GM21786 (cell line): ENCODE data around the gene IDI2.
A peak's percentile ranks its signal among the peaks of the same experiment; 100 is the strongest.
"Not testable (repeated sequence)": the region's sequence is repeated elsewhere in the genome, so short reads cannot be mapped to it uniquely, and the experiment has no call there.

Source experiments
- ATAC-seq: cut with Tn5 transposase; IDR thresholded peaks from one replicate; pipeline ENCODE4 v1.9.1; 2021; ENCODE audit not compliant: unreplicated experiment

Gene IDI2

DNA sequence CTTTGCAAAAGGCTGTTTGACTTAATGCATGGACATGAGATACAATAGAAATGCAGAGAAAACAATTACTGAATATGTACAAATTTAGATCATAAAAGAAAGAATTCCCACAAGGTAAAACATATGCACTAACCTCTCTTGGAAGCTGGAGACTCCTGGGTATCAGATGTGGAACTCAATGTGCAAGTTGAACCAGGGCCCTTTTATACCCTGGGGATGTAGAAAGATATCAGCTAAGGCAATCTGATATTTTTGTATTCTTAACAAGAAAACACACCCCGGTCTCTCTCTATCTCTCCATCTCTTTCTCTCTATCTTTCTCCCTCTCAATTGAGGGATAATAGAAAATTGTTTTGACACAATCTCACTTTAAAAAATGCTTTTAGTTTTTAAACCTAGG lies at the start of gene IDI2:
Gene IDI2, minus strand, starts transcription at position 177 of the 400 bp plus-strand sequence. CDS start 1,136 bp downstream, outside the sequence.
- ATAC-seq, result no peak

DNA sequence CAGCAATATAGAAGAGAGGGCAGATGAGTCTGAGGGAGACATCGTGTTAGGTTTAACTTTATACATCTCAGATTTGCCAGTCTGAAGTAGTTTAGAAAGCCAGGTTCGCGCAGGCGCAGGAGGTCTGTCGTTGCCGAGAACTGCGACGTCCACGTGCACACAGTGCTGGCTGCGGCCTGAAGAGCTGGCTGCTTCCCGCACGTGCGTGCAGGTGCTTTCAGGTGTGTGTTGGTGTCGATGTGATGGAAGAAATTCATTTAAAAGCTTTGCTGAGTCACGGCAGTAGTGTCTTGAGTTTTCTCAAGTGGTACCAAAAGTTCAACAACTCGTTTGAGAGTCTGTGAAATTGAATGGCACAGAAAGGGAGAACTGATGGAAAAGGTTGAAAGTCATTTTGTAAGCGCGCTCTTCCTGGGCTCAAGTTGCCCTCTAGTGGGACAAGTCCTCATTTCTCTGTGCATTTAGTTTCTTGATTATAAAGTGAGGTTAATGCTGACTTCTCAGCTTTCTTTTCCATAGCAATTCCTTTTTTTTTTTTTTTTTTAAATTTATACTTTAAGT lies 49.2 kb upstream of the IDI2 start:
- ATAC-seq, result no peak

DNA sequence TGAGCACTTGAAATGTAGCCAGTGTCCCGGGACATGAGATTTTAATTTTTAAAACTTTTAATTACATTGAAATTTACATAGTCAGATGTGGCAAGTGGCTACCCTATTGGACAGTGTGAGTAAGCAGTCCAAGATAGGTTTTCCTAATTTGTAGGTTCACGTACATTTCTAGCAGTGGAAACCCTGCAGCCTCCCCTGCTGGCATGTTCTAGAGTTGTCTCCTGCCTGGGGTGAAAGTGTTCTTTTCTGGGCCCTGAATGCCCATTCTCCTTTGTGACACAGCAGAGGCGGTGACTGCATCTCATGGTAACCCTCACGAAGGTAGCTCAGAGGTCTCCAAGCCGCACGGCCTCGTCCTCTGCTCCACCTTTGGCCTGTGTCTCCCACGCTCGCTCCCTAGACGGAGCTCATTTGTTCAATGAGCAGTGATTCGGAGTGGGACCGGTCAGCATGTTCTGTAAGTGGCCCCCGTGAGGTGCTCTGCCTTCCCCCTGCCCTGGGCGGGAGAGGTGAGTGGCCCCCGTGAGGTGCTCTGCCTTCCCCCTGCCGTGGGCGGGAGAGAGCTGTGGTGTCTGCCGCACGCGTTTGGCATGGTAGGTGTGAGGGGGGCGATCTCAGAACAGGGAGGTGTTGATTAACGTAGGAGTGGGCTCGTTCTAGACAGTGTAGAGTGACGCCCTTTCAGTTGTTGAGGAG lies 48.5 kb upstream of the IDI2 start:
- ATAC-seq, result no peak

DNA sequence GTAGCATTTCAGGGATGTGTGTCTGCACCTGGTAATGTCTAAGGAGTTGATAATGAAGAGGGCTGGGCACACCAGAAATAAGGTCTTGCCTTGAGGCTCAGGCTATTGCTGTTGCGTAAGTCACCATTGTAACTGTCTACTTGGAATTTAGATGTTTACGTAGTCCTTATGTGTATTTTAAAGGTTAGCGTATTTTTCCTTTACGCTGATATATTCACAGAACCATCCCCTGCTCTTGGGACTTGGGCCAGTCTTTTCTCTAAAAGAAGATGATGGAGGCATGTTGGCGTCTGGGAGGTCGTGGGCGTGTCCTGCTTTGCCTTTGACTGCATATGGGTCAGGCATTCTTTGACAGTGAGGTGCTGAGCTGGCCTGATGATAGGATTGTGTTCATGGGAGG lies 45.3 kb upstream of the IDI2 start:
- ATAC-seq, result no peak

DNA sequence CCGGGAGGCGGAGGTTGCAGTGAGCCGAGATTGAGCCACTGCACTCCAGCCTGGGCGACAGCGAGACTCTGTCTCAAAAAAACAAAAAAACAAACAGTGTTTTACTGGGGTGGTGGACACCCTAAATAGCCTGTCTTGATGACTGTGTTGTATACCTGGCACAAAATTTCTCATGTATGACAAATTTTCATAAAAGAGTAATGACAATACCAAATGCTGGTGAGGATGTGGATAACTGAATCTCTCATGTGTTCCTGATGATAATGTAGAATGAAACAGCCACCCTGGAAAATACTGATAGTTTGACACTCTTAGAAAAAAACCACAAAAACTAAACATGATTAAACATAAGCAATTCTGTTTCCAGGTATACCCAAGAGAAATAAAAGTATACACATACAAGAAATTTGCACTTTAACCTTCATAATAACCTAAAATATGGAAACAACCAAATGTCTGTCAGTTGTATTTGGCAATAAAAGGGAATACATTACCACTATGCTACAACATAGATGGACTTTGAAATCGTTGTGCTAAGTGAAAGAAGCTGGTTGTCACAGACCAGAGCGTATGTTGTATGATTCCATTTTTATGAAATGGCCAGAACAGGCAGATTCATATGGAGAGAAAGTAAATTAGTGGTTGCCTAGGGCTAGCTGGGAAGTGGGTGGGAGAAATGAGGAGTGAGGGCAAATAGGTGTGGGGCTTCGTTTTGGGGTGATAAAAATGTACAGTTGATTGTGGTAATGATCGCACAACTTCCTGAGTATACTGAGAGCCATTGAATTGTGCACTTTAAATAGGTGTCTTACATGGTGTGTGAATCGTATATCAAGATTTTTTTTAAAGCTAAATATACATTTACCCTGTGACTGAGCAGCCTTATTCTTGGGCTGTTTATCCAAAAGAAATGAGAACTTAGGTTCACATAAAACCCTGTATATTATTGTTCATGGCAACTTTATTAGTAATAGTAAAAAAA lies 43.0 kb upstream of the IDI2 start:
- no peak for ATAC-seq

DNA sequence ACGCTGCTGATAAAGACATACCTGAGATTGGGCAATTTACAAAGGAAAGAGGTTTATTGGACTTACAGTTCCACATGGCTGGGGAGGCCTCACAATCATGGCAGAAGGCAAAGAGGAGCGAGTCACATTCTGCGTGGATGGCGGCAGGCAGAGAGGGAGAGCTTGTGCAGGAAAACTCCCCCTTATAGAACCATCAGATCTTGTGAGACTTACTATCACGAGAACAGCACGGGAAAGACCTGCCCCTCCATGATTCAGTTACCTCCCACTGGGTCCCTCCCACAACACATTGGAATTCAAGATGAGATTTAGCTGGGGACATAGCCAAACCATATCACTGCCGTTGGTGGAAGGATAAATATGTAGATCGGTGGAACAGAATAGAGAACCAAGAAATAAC lies 41.1 kb upstream of the IDI2 start:
- ATAC-seq, result not testable (repeated sequence)

DNA sequence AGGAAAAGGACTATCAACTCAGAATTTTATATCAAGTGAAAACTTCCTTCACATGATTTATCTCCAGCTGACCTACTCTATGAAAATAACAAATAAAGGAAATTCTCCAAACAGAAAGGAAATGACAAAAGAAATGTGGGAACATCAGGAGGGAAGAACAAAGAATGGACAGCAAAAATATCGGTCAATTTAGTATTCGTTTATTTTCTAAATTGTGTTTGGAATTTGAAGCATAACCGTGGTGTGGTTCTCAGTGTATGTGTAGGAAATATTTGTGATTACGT lies 39.2 kb upstream of the IDI2 start:
- ATAC-seq, result no peak

DNA sequence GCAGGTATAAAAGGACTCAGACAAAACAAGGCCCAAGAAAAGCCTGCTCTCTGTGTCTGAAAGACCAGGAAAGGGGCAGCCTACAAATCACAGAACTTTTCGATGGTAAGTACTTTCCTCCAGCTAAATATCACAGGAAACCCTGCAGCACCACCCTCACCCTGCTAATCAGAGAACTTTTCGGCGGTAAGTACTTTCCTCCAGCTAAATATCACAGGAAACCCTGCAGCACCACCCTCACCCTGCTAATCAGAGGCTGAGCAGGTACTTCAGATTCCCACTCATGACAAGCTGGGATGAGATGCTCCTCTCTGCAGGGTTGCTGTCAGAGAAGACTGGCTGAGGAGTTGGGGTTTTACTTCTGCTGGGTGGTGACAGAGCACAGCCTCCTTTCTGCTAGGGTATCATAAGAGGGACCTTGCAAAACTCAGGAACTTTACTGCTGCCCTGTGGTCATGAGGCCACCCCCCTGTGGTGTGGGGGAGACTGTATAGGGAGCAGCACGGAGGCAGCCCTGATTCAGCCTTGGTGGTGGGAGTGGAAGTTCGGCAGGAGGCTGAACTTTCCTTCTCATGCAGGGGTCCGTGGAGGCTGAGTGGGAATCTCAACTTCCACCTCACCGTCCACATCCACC lies 37.7 kb upstream of the IDI2 start:
- ATAC-seq, result no peak

DNA sequence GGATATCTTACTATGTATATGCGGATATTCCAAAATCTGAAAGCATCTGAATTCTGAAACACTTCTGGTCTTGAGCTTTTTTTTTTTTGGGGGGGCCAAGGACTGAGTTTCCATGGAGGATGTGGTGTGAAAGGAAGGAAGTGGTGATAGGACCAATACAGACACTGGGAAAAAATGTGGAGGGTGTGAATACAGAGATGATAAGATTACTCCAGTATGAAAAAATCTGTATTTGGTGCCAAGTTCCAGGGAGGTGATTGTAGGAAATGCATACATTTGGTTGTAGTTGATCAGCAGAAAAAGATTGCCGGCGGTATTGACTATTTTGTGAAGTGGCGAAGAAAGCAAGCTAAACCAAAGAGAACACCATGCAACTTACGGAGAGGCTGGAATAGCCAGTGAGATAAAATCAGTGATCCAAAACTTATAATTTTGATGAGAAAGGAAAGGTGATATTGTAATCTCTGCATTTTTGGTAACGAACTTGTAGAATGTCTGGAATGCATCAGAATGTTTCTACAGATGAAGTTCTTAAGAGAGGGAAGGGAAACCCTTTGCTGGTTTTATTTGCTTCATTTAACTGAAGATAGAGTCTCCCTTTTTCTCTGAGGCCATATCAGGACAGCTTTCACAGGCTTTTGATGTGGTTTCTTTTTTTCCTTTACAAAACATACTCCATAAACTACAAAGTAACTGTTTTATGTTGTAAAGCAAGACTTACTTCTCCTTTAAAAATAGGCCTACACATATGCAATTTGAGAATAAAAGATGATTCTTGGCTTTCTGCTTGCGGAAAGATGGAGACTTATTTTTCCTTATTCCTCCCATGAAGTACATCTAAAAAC lies 36.5 kb upstream of the IDI2 start:
- no peak for ATAC-seq

DNA sequence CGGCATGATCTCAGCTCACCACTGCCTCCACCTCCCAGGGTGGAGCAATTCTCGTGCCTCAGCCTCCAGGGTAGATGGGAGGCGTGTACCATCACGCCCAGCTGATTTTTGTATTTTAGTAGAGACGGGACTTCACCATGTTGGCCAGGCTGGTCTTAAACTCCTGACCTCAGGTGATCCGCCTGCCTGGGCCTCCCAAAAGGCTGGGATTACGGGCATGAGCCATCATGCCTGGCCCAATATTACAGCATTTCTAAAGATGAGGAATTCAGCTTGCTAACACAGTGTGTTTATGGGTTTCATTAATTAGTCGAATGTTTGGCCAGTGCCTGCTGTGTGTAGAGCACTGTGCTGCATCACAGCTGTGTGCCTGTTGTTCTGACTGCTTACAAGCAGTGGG lies 34.2 kb upstream of the IDI2 start:
- ATAC-seq, result no peak

DNA sequence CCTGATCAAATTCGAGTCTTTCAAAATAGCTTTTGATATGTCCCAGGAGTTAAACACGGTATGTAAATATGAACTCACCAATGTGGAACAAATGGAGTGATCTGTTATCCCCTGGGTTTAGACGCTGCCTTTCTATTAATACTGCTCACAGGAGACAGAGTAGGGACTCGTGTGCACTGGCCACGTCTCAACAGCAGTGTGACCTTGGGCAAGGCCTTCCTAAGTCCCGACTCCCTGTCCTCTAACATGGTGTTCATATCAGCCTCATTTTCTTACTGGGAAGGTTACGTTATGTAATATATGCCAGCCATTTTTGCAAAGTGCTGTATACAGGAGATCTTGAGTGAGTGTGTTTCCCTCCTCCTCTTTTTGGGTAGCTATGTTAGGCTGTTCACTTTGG lies 32.4 kb upstream of the IDI2 start:
- no peak for ATAC-seq

DNA sequence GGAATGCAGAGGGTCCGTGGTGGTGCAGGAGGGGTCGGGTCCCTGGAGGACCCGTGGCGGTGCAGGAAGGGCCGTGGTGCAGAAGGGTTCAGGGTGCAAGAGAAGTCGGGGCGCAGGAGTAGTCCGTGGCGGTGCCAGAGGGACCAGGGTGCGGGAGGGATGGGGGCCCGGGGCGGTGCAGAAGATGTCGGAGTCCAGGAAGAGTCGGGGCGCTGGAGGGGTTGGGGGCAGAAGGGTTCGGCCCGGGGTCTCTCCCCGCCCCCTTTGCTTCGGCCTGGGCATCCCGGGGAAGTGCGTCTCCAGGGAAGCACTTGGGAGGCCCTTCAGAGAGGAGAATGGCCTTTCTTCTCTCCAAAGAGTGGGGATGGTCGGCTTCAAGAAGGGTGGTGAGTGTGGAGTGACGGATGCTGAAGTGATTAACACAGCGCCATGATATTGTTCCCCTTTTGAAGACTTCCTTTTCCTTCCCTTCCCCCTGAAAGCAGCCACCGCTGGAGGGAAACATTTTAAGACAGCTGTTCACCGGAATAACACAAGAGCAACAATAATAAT lies 31.5 kb upstream of the IDI2 start:
- ATAC-seq, result peak; percentile 15

DNA sequence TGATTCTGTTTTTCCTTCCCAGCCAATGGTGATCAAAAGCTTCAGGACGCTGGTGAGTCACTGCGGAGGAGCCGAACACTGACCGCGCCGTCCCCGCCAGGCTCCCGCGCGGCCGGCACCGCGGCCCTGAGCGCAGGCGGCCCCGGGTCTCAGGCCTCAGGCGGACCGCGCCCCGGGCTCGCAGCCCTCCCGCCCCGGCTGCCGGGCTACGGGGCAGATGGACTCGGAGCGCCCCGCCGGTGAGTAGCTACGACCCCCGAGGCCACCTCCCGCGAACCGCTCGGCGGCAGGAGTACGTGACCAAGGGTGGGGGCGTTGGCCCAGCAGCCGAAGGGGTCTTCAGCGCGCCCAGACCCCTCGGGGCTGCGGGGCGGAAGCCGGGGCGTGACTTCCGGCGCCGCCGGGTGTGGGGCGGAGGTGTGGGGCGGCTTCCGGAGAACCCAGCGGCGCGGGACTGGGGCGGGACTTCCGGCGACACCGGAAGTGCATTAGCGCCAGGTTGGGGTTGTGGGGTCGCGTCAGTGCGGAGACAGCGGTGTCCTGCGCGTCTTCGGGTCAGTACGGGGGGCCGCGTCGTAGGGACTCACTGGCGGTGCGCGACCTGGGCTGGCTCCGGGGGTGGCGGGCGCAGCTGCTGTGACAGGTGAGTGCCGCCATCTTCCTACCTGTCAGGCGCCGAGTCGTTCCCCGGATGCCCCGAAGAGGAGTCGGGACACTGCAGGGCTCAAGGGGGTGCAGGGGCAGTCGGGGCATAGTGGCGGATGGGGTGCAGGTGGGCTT lies 30.9 kb upstream of the IDI2 start, which contains the start of gene WDR37:
Gene WDR37, plus strand, starts transcription at position 60 of the 780 bp plus-strand sequence. CDS start 15,771 bp downstream, outside the sequence.
- peak; percentile 97 for ATAC-seq

DNA sequence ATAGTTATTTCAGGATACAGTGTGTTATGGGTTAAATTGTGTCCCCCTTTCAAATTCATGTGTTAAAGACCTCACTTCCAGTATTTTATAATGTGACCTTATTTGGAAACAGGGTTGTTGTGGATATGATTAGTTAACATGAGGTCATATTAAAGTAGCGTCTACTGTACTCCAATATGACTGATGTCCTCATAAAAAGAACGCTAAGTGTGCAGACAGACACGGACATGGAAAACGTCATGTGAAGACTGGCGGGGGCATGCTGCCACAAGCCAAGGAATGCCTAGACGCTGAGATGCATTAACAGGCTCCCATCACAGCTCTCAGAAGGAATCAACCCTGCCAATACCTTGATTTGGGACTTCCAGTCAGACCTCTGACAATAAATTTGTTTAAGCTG lies 29.0 kb upstream of the IDI2 start:
- no peak for ATAC-seq

DNA sequence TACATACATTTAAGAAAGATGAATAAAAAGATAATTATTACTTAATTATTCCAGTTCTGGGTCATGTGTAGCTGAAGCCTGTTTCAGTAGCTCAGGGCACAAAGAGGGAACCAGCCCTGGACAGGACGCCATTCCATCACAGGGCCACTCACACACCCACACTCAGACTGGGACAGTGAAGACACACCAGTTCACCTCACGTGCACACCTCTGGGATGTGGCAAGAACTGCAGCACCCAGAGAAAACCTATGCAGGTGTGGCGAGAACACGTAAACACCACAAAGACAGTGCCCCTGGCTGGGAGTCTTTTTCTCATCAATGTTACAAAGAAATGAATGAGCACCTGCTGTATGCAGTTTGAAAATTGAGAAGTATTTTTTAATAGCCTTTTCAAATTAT lies 24.9 kb upstream of the IDI2 start:
- ATAC-seq, result no peak

DNA sequence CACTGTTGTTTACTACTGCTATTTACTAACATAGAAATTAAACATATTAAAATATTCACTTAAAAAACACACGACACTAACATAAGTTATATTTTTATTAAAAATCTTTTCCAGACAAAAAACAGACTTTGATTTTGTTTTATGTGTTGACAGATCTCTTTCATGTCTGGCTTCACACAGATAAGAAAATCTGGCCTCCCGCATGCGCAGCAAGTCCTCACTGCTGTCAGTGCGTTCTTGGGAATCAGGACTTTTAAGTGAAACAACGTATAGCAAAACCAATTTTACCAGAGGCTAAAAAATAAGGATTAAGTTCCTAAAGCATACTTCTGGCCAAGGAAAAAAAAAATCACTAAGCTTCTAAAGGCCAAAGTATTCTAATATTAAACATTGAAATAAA lies 24.5 kb upstream of the IDI2 start:
- no peak for ATAC-seq

DNA sequence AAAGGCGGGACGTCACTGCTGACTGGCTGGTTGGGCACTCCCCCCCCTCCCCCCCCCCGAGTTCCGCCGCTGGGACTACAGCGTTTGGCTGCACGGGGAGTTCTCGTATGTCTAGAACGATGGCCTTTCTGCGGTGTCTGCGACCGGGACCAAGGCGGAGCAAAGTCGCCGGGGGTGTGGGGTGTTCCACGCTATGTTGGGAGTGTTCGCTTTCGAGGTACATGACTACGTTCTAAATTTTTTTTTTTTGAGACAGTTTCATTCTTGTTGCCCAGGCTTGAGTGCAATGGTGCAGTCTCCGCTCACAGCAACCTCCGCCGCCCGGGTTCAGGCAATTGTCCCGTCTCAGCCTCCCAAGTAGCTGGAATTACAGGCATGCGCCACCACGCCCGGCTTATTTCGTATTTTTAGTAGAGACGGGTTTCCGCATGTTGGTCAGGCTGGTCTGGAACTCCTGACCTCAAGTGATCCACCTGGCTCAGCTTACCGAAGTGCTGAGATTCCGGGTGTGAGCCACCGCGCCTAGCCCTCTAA lies 23.8 kb upstream of the IDI2 start:
- no peak for ATAC-seq

DNA sequence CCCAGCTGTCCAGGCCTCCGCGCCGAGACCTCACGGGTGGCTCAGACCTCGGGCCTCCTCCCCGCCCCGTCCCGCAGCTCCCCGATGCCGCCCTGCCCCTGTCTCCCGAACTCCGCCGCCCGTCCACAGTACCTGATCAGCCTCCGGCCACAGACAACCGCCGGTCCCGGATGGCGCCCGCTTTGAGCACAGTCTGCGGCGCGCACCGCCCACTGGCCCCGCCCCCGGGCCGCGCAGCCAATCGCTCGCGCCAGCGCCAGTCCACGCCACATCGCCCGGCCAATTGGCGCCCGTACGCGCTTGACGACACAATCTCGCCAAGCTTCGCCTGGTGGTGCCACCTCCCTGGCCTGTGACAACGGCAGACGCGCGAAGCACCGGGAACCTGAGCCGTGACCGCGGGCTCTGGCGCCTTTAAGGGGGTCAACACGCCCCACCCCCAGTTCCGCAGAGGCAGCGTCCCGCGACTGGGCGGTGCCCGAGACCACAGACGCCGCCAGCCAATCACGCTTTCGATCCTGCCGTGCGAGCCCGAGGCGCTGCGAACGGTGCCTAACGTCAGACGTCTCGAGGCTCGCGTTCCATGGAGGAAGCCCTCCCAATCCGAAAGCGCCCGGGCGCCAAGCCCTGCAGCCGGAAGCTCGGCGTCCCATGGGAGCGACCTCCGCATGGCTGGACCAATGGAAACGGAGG lies 23.2 kb upstream of the IDI2 start, which contains the start of gene IDI1:
Gene IDI1, minus strand, starts transcription at position 388 of the 693 bp plus-strand sequence. Its CDS starts 116 bp downstream, at position 272.
- ATAC-seq, result peak; percentile 83

DNA sequence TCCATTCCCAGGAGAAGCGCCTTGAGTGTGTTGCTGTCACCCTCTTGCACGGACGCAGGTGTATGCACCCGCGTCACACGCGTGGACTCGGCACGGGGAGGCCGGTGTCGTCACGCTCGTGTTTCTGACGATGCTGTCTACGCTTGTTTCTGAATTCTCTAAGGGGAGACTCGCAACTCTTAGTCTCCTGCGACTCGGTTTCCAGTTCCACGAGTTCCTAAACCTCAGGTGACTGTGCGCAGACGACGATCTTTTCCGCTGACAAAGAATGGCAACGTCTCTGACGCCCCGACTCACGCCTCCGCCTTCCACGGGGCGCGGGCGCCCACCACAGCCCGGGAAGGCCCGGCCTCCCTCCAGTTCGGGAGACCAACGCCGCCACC lies 22.7 kb upstream of the IDI2 start:
- ATAC-seq, result no peak
